Activated T-cell treated with anti-CD3 and anti-CD28 coated beads, Interleukin-2, amount 50 U/mL, for 72 hours (primary cell): ENCODE measurements around the gene GTF2B. TPM values are rescaled to one million over a fixed set of nuclear protein-coding genes. Genes with fewer than 3 reads are reported as not detected.
A peak's percentile ranks its signal among the peaks of the same experiment; 100 is the strongest.

Source experiments
- ATAC-seq, 2 donors: fragments of 150-1000 bp; cut with Tn5 transposase; replicated peaks in 1 of 2; 2 replicates each; pipeline ENCODE4 v1.10.0; 2021; ENCODE audit warnings: moderate library complexity in 2 of 2, mild to moderate bottlenecking in 1 of 2
- DNase-seq, 2 donors: peaks; one replicate each; pipeline ENCODE4 v3.0.0; 2021 to 2022; ENCODE audit warnings: mixed read lengths in 1 of 2
- H3K27ac Mint-ChIP-seq: one replicate; pipeline ENCODE4 v1.8.0; 2022; ENCODE audit warnings: mild to moderate bottlenecking, moderate library complexity, mixed read lengths
- H3K27me3 Mint-ChIP-seq: one replicate; pipeline ENCODE4 v1.8.0; 2022; ENCODE audit warnings: low read depth, mixed read lengths
- H3K36me3 Mint-ChIP-seq, 2 donors: one replicate each; pipeline ENCODE4 v1.8.0; 2022; ENCODE audit warnings: mixed read lengths in 2 of 2, mild to moderate bottlenecking in 1 of 2; ENCODE audit not compliant: insufficient read depth in 2 of 2
- H3K4me1 Mint-ChIP-seq: one replicate; pipeline ENCODE4 v1.8.0; 2022; ENCODE audit warnings: low read depth, mixed read lengths
- H3K4me3 Mint-ChIP-seq, 2 donors: one replicate each; pipeline ENCODE4 v1.8.0; 2022; ENCODE audit warnings: mild to moderate bottlenecking in 2 of 2, mixed read lengths in 2 of 2, moderate library complexity in 2 of 2
- H3K9me3 Mint-ChIP-seq, 2 donors: one replicate each; pipeline ENCODE4 v1.8.0; 2022; ENCODE audit warnings: mixed read lengths in 2 of 2
- total RNA-seq, 2 donors: library from RNA; stranded (reverse); gene quantifications; one replicate each; pipeline ENCODE4 v1.2.3, GENCODE V29; 2022

Gene GTF2B
- total RNA-seq, 2 donors from 2014 or later: 37.2 to 38.7 TPM

DNA sequence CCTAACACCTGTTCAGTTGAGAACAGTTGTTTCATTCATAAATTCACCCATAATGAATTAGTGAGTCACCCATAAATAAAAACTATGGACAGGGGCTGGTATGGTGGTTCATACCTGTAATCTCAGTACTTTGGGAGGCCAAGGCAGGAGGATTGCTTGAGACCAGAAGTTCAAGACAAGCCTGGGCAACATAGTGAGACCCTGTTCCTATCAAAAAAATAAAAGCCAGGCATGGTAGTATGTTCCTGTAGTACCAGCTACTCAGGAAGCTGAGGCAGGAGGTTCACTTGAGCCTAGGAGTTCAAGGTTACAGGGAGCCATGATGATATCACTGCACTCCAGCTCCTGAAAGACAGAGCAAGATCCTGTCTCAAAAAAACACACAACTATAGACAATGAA, 79.0 kb downstream of the GTF2B start:
- Mint-ChIP-seq H3K36me3 (peaks cover 2 to 18% of the 10 kb centered on the region in 2 donors), H3K9me3 (no peaks in the 10 kb centered on the region), H3K4me3 (no peak overlapping the region), H3K27me3 (no peaks in the 10 kb centered on the region), H3K4me1 (no peaks in the 10 kb centered on the region), H3K27ac (peak overlapping the region; percentile 42)
- no peak for ATAC-seq
- no peak for DNase-seq

DNA sequence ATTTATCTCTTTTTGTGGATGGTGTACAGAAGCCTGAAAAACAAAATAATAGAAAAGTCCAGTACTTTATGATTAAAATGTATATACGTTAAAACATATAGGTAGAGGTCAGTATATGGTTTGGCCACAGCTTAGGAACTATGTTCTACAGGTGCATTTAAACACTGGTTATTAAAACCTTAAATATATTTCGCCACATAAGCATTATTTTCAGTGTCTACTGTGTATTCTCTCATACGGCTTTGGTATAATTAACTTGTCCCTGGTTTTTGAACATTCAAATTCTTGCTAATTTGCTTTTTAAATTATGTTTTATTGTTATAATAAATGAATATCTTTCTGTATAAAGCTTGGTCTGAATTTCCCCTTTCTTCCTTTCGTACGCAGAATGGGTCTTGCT, 87.9 kb downstream of the GTF2B start:
- Mint-ChIP-seq H3K36me3 (peaks cover 6 to 18% of the 10 kb centered on the region in 2 donors), H3K4me3 (no peak overlapping the region), H3K27me3 (no peaks in the 10 kb centered on the region), H3K27ac (no peak overlapping the region), H3K4me1 (peaks cover 12% of the 10 kb centered on the region), H3K9me3 (no peaks in the 10 kb centered on the region)
- ATAC-seq (no peak), DNase-seq (no peak)

DNA sequence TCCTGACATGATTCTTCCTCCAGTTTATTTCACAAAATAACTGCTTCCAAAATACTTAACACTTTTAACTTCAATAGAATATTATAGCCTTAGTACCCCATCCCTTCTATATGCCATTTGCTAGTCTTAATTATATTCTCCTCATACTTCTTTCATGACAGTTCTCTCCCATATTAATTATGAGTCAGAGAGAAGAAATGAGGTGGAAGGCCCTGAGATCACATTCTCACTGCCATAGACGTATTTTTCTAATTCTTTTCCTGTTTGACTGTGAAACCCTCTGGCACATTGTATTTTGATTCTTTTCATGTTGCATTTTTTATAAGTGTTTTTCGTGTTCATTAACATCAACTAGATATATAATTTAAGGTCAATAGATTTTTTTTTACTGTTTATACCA, 88.4 kb downstream of the GTF2B start:
- Mint-ChIP-seq H3K4me1 (peaks cover 12% of the 10 kb centered on the region), H3K9me3 (no peaks in the 10 kb centered on the region), H3K4me3 (no peak overlapping the region), H3K36me3 (peaks cover 6 to 18% of the 10 kb centered on the region in 2 donors), H3K27me3 (no peaks in the 10 kb centered on the region), H3K27ac (peak overlapping the region; percentile 21)
- DNase-seq (no peak), ATAC-seq (no peak)

Other genes with a start within 250 kb of the GTF2B start
- gene PKN2, start 207.3 kb downstream of the GTF2B start, total RNA-seq: 10 to 100 TPM; 27.4 to 28.1 TPM
- 10 to 100 TPM; 47.9 to 71.4 TPM for gene KYAT3, start 101.1 kb upstream of the GTF2B start, total RNA-seq
- 10 to 100 TPM; 18.6 to 32.0 TPM for gene RBMXL1, start 101.1 kb upstream of the GTF2B start, total RNA-seq
- gene GBP3, start 131.3 kb upstream of the GTF2B start, total RNA-seq: 1 to 10 TPM; 7.1 to 9.0 TPM
- 10 to 100 TPM; 44.9 to 58.9 TPM for gene GBP1, start 173.6 kb upstream of the GTF2B start, total RNA-seq
- 100 to 1,000 TPM; 309 to 356 TPM for gene GBP2, start 234.5 kb upstream of the GTF2B start, total RNA-seq